ENCODE results near the gene CCR4.
"Not testable (repeated sequence)": the region's sequence is repeated elsewhere in the genome, so short reads cannot be mapped to it uniquely, and the experiment has no call there.

Gene CCR4

DNA sequence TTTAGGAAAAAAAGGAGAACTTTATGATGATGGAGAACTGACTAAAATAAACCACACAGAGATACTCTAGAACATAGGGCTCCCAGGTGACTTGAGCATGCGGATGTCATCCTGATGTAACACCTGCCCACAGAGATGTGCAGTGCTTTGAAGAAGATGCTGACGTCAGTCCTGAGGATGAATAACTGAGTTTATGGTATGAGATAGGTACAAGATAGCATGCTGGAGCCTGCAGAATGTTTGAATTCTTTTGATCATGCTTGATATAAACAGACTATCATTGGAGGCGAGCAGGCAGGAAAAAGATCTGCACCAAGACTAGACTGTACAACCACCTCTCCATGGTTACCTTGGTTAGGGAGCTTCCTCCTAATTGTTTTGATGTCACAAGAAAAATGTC, 12.4 kb downstream of the CCR4 start:
- no peak overlapping the region for H3K27ac ChIP-seq
- DNase-seq, result no peak
- TF ChIP-seq, protein P1, sequence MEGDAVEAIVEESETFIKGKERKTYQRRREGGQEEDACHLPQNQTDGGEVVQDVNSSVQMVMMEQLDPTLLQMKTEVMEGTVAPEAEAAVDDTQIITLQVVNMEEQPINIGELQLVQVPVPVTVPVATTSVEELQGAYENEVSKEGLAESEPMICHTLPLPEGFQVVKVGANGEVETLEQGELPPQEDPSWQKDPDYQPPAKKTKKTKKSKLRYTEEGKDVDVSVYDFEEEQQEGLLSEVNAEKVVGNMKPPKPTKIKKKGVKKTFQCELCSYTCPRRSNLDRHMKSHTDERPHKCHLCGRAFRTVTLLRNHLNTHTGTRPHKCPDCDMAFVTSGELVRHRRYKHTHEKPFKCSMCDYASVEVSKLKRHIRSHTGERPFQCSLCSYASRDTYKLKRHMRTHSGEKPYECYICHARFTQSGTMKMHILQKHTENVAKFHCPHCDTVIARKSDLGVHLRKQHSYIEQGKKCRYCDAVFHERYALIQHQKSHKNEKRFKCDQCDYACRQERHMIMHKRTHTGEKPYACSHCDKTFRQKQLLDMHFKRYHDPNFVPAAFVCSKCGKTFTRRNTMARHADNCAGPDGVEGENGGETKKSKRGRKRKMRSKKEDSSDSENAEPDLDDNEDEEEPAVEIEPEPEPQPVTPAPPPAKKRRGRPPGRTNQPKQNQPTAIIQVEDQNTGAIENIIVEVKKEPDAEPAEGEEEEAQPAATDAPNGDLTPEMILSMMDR (IDR thresholded peaks at IDR 0.05; ENCODE audit: low read depth, low read length, missing control alignments), result no peak
- H3K4me3 ChIP-seq (ENCODE audit: low read depth, low read length), result no peak overlapping the region
- no peaks in the 10 kb centered on the region for H3K27me3 ChIP-seq (replicated peaks)
- in situ Hi-C loops (cut with HindIII; ENCODE audit: low pct_ligation_motif_present, low sequenced_read_pairs), result no loop called here
- H3K36me3 ChIP-seq (replicated peaks), result no peaks in the 10 kb centered on the region

DNA sequence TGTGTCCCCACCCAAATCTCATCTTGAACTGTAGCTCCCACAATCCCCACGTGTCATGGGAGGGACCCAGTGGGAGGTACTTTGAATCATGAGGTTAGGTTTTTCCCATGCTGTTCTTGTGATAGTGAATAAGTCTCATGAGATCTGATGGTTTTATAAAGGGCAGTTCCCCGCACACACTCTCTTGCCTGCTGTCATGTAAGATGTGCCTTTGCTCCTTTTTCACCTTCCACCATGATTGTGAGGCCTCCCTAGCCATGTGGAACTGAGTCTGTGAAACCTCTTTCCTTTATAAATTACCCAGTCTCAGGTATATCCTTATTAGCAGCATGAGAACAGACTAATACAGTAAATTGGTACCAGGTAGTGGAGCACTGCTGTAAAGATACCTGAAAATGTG, 13.3 kb downstream of the CCR4 start:
- H3K36me3 ChIP-seq (replicated peaks); H3K27ac ChIP-seq; DNase-seq; in situ Hi-C loops (cut with HindIII; ENCODE audit: low pct_ligation_motif_present, low sequenced_read_pairs); H3K27me3 ChIP-seq (replicated peaks); H3K4me3 ChIP-seq (ENCODE audit: low read depth, low read length): not testable (repeated sequence)

DNA sequence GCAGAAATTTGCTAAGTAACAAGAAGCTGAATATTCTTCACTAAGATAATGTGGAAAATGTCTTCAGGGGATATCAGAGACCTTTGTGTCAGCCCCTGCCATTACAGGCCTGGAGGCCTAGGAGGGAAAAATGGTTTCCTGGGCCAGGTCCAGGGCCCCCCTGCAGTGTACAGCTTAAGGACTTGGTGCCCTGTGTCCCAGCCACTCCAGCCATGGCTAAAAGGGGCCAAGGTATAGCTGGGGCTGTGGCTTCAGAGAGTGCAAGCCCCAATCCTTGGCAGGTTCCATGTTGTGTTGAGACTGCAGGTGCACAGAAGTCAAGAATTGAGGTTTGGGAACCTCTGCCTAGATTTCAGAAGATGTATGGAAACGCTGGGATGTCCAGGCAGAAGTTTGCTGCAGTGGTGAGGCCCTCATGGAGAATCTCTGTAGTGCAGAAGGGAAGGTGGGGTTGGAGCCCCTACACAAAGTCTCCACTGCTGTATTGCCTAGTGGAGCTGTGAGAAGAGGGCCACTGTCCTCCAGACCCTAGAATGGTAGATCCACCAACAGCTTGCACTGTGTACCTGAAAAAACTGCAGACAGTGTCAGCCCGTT, 14.3 kb downstream of the CCR4 start:
- in situ Hi-C loops (cut with HindIII; ENCODE audit: low pct_ligation_motif_present, low sequenced_read_pairs); H3K4me3 ChIP-seq (ENCODE audit: low read depth, low read length); H3K36me3 ChIP-seq (replicated peaks); H3K27me3 ChIP-seq (replicated peaks); H3K27ac ChIP-seq; DNase-seq: not testable (repeated sequence)

DNA sequence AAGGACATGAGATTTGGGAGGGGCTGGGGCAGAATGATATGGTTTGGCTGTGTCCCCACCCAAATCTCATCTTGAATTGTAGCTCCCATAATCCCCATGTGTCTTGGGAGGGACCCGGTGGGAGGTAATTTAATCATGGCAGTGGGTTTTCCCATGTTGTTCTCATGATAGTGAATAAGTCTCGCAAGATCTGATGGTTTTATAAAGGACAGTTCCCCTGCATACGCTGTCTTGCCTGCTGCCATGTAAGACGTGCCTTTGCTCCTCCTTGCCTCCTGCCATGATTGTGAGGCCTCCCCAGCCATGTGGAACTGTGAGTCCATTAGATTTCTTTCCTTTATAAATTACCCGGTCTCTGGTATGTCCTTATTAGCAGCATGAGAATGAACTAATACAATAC, 15.2 kb downstream of the CCR4 start:
- H3K27me3 ChIP-seq (replicated peaks); in situ Hi-C loops (cut with HindIII; ENCODE audit: low pct_ligation_motif_present, low sequenced_read_pairs); DNase-seq; H3K4me3 ChIP-seq (ENCODE audit: low read depth, low read length); H3K36me3 ChIP-seq (replicated peaks); H3K27ac ChIP-seq: not testable (repeated sequence)

DNA sequence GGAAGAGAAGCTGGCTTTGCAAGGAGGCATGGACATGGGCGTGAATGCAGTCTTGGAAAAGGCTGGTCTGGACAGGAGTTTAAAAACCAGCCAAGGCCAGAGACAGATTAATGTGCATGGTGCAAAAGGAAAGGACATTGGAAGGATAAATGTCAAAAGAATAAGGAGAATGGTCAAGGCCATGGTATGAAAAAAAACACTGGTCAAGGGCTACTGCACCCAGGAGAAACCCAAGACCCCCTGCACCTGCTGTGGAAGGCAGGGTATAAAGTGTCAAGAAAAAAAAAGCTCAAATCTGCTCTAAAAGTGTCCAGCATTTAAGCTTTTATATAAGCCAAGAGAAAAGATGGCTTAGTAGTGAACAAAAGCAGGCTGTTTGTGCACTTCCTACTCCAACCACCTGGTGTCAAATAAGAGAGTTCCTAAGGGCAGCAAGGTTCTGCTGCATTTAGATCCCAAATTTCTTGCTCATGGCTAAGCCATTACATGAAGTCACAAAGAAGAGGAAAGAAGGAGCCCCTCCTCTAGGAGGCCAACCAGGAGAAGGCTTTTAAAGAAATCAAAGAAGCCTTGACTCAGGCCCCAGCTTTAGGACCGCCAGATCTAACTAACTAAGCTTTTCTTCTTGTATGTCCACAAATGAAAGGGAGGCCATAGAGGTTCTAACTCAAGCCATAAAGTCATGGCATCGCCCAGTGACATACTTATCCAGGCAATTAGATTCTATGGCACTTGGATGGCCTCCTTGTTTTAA, 16.9 kb downstream of the CCR4 start:
- in situ Hi-C loops (cut with HindIII; ENCODE audit: low pct_ligation_motif_present, low sequenced_read_pairs), result no loop called here
- TF ChIP-seq, protein P1 (IDR thresholded peaks at IDR 0.05; ENCODE audit: low read depth, low read length, missing control alignments), result no peak
- H3K27ac ChIP-seq, result no peak overlapping the region
- DNase-seq, result no peak
- no peak overlapping the region for H3K4me3 ChIP-seq (ENCODE audit: low read depth, low read length)
- H3K36me3 ChIP-seq (replicated peaks), result no peaks in the 10 kb centered on the region
- H3K27me3 ChIP-seq (replicated peaks), result no peaks in the 10 kb centered on the region

DNA sequence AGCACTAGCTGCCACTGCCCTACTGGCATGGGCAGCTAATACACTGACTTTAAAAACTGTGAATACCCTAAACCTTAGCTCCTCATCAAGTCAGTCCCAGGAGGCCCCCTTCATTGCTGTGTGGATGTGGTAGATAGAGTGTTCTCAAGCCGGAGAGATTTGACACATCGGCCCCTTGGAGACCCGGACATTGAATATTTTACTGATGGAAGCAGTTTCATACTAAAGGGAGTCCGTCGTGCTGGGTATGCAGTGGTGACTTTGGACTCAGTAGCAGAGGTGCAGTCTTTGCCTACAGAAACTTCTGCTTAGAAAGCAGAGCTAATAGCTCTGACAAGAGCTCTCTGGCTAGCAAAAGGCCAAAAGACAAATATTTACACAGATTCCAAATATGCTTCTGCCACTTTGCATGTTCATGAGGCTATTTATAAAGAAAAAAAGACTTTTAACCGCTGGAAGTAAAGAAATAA, 17.5 kb downstream of the CCR4 start:
- DNase-seq, result no peak
- TF ChIP-seq, protein P1 (IDR thresholded peaks at IDR 0.05; ENCODE audit: low read depth, low read length, missing control alignments), result no peak
- Histone ChIP-seq H3K27ac (no peak overlapping the region), H3K36me3 (replicated peaks) (no peaks in the 10 kb centered on the region), H3K4me3 (ENCODE audit: low read depth, low read length) (no peak overlapping the region), H3K27me3 (replicated peaks) (no peaks in the 10 kb centered on the region)
- in situ Hi-C loops (cut with HindIII; ENCODE audit: low pct_ligation_motif_present, low sequenced_read_pairs), result no loop called here

DNA sequence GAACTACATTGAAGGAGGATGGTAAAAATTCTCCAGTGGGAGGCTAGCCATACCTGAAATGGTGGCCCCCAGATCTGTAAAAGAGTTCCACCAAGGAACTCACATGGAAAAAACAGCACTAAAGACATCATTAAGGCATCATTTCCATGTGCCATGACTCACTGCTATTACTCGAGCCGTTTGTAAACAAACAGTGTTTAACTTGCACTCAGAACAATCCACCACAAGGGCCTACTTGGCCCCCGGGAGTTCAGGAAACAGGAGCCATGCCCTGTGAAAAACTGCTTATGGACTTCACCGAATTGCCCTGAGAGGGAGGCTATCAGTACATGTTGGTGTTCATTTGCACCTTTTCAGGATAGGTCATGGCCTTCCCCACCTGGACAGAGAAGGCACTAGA, 18.2 kb downstream of the CCR4 start:
- Histone ChIP-seq H3K27ac (no peak overlapping the region), H3K27me3 (replicated peaks) (no peaks in the 10 kb centered on the region), H3K36me3 (replicated peaks) (no peaks in the 10 kb centered on the region), H3K4me3 (ENCODE audit: low read depth, low read length) (no peak overlapping the region)
- in situ Hi-C loops (cut with HindIII; ENCODE audit: low pct_ligation_motif_present, low sequenced_read_pairs), result no loop called here
- no peak for DNase-seq
- TF ChIP-seq, protein P1 (IDR thresholded peaks at IDR 0.05; ENCODE audit: low read depth, low read length, missing control alignments), result no peak

DNA sequence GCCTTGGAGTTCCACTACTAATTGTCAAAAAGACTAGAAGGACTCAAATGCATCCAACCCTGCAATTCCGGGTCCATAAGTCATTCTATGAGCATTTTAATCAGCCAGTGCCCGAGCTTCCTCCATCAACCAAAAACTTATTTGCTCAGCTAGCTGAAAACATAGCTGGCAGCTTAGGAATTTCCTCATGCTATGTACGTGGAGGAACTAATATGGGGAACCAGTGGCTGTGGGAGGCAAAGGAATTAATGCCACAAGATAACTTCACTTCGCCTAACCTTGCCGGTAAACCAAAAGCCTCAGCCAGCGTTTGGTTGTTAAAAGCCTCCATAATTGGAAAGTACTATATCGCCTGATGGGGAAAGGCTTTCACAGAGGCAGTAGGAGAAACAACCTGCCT, 19.8 kb downstream of the CCR4 start:
- H3K27ac ChIP-seq; H3K27me3 ChIP-seq (replicated peaks); H3K4me3 ChIP-seq (ENCODE audit: low read depth, low read length); DNase-seq; H3K36me3 ChIP-seq (replicated peaks); in situ Hi-C loops (cut with HindIII; ENCODE audit: low pct_ligation_motif_present, low sequenced_read_pairs): not testable (repeated sequence)
